ENCODE data around the gene ARHGAP12.

GRCh38 chr10:31759799-31760626, 168.6 kb downstream of the ARHGAP12 start:
- TF ChIP-seq, protein P1, sequence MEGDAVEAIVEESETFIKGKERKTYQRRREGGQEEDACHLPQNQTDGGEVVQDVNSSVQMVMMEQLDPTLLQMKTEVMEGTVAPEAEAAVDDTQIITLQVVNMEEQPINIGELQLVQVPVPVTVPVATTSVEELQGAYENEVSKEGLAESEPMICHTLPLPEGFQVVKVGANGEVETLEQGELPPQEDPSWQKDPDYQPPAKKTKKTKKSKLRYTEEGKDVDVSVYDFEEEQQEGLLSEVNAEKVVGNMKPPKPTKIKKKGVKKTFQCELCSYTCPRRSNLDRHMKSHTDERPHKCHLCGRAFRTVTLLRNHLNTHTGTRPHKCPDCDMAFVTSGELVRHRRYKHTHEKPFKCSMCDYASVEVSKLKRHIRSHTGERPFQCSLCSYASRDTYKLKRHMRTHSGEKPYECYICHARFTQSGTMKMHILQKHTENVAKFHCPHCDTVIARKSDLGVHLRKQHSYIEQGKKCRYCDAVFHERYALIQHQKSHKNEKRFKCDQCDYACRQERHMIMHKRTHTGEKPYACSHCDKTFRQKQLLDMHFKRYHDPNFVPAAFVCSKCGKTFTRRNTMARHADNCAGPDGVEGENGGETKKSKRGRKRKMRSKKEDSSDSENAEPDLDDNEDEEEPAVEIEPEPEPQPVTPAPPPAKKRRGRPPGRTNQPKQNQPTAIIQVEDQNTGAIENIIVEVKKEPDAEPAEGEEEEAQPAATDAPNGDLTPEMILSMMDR (IDR thresholded peaks at IDR 0.05): no peak
- TF ChIP-seq POLR2AphosphoS5 (IDR thresholded peaks at IDR 0.05; ENCODE audit: insufficient read depth in 1 of 2, low read depth in 1 of 2): peak; percentile 91 to 99

Measured in vagina (tissue), 2 donors.